GM18909 (cell line): ENCODE data around the gene ATAD3C.
"Not testable (repeated sequence)": the region's sequence is repeated elsewhere in the genome, so short reads cannot be mapped to it uniquely, and the experiment has no call there.

ENCODE experiments used
- ATAC-seq: cut with Tn5 transposase; IDR thresholded peaks from one replicate; pipeline ENCODE4 v1.9.1; 2021; ENCODE audit warnings: mild to moderate bottlenecking; ENCODE audit not compliant: unreplicated experiment, poor library complexity

The ATAD3C gene

GRCh38 chr1:1468196-1468985 lies 18.9 kb downstream of the ATAD3C start:
- ATAC-seq: not testable (repeated sequence)

DNA sequence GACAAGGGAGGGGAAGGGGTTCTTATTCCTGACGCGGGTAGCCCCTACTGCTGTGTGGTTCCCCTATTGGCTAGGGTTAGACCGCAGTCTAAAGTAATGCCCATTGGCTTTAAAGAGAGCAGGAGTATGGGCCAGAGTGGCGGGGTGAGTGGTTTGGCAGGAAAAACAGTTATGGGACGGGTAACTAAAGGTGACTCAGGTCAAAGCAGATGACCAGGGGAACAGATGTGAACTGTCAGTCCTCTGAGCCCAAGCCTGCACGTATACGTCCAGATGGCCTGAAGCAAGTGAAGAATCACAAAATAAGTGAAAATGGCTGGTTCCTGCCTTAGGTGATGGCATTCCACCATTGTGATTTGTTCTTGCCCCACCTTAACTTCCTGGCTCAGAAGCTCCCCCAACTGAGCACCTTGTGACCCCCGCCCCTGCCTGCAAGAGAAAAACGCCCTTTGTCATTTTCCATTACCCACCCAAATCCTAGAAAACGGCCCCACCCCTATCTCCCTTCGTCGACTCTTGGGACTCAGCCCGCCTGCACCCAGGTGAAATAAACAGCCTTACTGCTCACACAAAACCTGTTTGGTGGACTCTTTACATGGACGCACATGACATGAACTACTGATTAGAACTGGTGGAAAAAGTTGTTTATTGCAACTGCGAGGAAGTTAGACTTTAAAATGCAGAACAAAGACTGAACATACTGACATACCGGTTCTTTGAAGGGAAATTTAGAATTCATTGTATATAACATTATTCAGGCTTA lies 21.3 kb downstream of the ATAD3C start:
- ATAC-seq: no peak

GRCh38 chr1:1471389-1472052 lies 22.0 kb downstream of the ATAD3C start, which contains the start of gene ATAD3B:
Gene ATAD3B, plus strand, starts transcription at chr1:1471765. Its CDS starts 120 bp downstream, at chr1:1471885.
- ATAC-seq: peak; percentile 85

GRCh38 chr1:1472053-1472876 lies 22.8 kb downstream of the ATAD3C start:
- ATAC-seq: peak; percentile 20

- ATAC-seq: not testable (repeated sequence)
Measured at GRCh38 chr1:1476011-1476410, 26.5 kb downstream of the ATAD3C start.

GRCh38 chr1:1477206-1477605 lies 27.7 kb downstream of the ATAD3C start:
- no peak for ATAC-seq

DNA sequence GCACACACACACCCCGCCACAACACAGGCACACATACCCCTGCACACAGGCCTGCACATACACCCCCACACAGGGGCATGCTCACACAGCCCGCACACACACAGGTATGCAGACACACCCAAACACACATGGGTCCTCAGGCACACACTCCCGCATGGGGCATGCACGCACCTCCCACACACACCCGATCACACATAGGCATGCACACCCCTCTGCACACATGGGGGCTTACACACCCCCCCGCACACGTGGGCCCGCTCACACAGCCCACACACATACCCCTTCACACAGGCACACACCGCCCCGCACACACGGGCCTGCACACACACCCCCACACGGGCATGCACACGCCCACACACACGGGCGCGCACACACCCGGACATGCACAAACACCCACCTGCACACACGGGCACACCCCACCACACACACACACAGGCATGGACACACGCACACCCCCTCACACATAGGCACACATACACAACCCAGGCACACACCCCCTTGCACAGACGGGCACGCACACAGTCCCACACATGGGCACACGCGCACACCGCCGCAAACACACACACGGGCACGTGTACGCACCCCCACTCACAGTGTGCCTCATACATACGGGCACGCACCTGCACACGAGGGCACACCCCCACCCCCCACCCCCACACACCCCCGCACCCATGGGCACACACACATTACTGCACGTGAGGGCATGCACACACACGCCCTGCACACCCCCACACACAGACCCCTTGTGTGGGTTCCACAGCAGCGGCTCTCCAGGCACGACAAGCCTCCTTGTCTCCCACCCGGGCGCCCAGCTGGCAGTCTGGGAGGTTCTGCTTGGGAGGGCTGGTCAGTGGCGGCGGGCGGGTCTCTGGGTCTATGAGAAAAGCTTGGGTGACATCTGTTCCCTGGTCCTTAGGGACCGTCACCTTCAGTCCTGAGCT lies 30.3 kb downstream of the ATAD3C start:
- no peak for ATAC-seq

GRCh38 chr1:1480488-1480867 lies 31.0 kb downstream of the ATAD3C start:
- ATAC-seq: not testable (repeated sequence)

GRCh38 chr1:1481811-1482210 lies 32.3 kb downstream of the ATAD3C start:
- not testable (repeated sequence) for ATAC-seq

GRCh38 chr1:1482856-1483255 lies 33.4 kb downstream of the ATAD3C start:
- ATAC-seq: no peak

DNA sequence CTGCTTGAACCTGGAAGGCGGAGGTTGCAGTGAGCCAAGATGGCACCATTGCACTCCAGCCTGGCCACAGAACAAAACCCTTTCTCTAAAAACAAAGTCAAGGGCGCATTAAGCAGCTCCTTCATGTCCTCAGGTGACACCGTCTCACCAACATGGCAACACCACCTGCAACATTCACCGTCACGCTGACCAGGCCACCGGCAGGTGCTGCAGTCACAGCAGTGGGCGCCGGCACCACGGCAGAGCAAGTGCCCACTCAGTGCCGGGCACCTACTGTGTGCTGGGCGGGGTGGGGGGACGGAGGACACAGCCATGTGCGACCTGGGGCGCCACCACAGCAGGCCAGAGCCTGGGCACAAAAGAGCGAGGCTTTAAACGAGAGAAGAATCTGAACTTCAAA lies 34.2 kb downstream of the ATAD3C start:
- no peak for ATAC-seq

DNA sequence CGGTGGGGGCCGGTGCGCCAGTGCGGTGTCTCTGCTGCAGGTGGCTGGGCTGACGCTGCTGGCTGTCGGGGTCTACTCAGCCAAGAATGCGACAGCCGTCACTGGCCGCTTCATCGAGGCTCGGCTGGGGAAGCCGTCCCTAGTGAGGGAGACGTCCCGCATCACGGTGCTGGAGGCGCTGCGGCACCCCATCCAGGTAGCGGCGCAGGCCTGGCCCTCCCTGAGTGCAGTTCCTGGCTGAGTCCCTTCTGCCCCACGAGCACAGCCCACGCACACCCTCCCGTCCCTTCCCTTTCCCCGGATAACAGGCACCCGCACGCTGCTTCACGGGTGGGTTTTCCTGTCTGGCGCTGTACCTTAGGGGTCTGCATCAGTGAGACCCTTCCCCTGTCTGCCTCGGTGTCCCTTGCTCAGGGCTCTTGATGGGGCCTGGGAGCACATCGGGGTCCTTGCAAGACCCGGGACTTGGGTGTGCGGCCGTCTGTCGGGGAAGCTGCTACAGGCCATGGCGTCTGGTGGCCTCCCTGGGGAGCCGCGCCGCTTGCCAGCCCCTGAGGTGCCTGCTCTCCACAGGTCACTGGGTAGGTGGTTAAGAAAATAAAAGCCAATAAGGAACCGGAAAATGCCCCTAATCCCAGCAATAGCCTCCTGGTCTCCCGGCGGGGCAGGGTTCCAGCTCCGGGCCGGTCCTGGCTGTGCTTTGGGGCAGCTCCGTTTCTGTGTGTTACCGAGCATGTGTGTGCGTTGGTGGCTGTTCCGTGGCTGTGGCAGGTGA lies 35.7 kb downstream of the ATAD3C start:
- not testable (repeated sequence) for ATAC-seq

GRCh38 chr1:1485755-1486317 lies 36.3 kb downstream of the ATAD3C start:
- ATAC-seq: not testable (repeated sequence)

GRCh38 chr1:1487701-1488100 lies 38.2 kb downstream of the ATAD3C start:
- no peak for ATAC-seq

DNA sequence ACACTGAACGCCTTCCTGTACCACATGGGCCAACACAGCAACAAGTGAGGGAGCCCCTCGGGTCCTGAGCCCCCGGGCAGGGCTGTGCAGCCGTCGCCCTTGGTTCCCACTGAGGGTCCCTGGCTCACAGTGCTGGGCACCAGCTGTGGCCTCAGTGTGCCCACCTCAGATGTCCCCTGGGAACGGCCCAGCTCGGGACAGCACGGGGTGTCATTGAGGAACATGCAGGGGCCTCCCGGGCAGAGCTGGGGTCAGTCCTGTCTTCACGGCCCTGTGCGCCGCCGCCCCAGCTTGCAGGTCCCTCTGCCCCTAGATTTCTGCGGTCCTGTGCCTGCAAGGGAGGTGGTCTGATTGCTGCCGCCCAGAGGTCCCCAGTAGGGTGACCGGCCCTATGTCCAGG lies 39.7 kb downstream of the ATAD3C start:
- no peak for ATAC-seq

- ATAC-seq: no peak
Measured at GRCh38 chr1:1489861-1490260, 40.4 kb downstream of the ATAD3C start.

DNA sequence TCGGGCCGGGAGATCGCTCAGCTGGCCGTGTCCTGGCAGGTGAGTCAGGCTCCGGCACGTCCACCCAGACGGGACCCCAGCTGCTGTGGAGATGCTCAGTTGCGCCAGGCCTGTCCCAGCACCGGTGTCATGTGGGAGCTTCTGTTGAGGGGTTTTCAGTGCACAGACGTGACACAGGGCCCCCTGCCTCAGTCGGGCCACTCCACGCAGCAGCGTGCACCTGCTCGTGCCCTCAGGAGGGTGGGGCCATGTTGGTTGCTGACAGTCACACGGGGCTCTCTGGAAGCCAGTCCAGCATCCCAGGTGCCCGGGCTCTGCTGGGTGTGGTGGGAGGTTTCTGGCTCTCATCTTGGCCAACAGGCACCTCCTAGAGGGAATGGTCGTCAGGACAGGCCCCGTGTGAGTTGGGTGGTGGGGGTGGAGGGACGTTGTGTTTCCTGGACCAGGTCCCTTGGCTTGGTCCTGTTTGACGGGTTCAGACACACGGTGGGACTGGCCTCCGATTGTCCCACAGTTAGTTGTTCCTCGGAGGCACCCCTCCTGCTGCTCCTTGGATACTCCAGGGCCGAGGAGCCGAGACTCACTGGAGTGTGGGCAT lies 41.2 kb downstream of the ATAD3C start:
- ATAC-seq: no peak

DNA sequence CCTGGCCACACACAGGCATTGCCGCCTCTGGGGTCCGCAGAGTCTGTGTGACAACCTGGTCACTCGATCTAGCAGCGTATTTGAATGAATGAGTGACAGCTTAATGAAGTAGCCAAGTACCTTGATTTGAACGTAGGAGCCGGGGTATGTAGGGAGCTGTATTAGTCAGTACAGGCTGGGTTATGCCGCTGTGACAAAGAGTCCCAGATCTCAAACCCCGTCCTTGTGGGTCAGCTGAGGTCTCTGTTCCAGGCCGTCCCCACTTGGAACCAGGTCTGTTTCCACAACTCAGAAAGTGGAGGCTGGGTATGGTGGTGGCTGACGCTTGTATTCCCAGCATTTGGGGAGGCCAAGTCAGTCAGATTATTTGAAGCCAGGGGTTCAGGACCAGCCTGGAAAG lies 42.1 kb downstream of the ATAD3C start:
- ATAC-seq: no peak
